ENCODE measurements around the gene GNB1L. TPM values are rescaled to one million over a fixed set of nuclear protein-coding genes. Genes with fewer than 3 reads are reported as not detected.

Gene GNB1L
- total RNA-seq, 1 experiment from 2014 or later = 18.0 TPM

DNA sequence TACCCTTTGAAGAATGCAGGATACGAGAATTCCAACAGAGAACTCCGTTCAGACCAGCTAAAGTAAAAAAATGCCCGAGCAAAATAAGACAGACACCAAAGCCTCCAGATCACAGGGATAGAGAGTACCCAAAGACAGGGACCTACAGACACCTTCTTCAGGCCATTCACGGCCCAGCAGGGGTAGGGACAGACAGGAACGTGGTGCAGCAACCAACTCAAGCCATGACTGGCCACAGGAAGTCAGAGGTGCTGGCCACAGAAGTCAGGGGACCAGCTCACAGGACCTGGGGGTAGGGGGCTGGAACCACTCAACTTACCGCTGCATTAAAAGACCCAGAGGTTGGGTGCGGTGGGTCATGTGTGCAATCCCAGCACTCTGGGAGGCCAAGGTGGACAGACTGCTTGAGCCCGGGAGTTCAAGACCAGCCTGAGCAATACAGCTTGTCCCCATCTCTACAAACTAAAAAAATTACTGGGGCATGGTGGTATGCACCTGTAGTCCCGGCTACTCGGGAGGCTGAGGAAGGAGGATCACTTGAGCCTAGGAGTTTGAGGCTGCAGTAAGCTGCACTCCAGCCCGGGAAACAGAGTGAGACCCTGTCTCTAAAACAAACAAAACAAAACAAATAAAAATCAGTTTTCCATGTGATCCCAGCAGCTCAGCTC lies 47.0 kb upstream of the GNB1L start:
- Mint-ChIP-seq H3K4me1 (peaks cover 11% of the 10 kb centered on the region), H3K27me3 (ENCODE audit: low read depth) (no peaks in the 10 kb centered on the region; the same call in 1 of the 2 replicates), H3K9me3 (no peaks in the 10 kb centered on the region), H3K36me3 (no peaks in the 10 kb centered on the region), H3K4me3 (no peak overlapping the region), H3K27ac (no peak overlapping the region)
- no peak for DNase-seq (ENCODE audit: low spot score)
- CTCF ChIA-PET = interaction anchor here (0.8 to 6.3 kb wide), 5 partner anchors 8 to 171 kb away, joined by 3 to 56 read pairs (median 6); no protein-coding TSS in a partner anchor
- no peak for ATAC-seq
- POLR2A ChIA-PET = no interaction called here
- no peak for TF ChIP-seq JUN (CRISPR knock-in tag; IDR thresholded peaks at IDR 0.05)
- no peak for TF ChIP-seq NFE2L1 (CRISPR knock-in tag; IDR thresholded peaks at IDR 0.05)
- TF ChIP-seq SMAD4 (CRISPR knock-in tag; IDR thresholded peaks at IDR 0.05) = no peak
- TF ChIP-seq PREB (CRISPR knock-in tag; IDR thresholded peaks at IDR 0.05; ENCODE audit: borderline replicate concordance) = no peak
- TF ChIP-seq, protein P1, sequence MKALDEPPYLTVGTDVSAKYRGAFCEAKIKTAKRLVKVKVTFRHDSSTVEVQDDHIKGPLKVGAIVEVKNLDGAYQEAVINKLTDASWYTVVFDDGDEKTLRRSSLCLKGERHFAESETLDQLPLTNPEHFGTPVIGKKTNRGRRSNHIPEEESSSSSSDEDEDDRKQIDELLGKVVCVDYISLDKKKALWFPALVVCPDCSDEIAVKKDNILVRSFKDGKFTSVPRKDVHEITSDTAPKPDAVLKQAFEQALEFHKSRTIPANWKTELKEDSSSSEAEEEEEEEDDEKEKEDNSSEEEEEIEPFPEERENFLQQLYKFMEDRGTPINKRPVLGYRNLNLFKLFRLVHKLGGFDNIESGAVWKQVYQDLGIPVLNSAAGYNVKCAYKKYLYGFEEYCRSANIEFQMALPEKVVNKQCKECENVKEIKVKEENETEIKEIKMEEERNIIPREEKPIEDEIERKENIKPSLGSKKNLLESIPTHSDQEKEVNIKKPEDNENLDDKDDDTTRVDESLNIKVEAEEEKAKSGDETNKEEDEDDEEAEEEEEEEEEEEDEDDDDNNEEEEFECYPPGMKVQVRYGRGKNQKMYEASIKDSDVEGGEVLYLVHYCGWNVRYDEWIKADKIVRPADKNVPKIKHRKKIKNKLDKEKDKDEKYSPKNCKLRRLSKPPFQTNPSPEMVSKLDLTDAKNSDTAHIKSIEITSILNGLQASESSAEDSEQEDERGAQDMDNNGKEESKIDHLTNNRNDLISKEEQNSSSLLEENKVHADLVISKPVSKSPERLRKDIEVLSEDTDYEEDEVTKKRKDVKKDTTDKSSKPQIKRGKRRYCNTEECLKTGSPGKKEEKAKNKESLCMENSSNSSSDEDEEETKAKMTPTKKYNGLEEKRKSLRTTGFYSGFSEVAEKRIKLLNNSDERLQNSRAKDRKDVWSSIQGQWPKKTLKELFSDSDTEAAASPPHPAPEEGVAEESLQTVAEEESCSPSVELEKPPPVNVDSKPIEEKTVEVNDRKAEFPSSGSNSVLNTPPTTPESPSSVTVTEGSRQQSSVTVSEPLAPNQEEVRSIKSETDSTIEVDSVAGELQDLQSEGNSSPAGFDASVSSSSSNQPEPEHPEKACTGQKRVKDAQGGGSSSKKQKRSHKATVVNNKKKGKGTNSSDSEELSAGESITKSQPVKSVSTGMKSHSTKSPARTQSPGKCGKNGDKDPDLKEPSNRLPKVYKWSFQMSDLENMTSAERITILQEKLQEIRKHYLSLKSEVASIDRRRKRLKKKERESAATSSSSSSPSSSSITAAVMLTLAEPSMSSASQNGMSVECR (CRISPR knock-in tag; IDR thresholded peaks at IDR 0.05; ENCODE audit: borderline replicate concordance) = no peak
- no peak for TF ChIP-seq ZNF532 (CRISPR knock-in tag; IDR thresholded peaks at IDR 0.05; ENCODE audit: borderline replicate concordance)
- no peak for TF ChIP-seq ZNF138 (CRISPR knock-in tag; conservative IDR thresholded peaks at IDR 0.05)
- no peak for TF ChIP-seq TEAD4 (CRISPR knock-in tag; IDR thresholded peaks at IDR 0.05)
- TF ChIP-seq FOXJ3 (CRISPR knock-in tag; IDR thresholded peaks at IDR 0.05; ENCODE audit: borderline replicate concordance) = no peak
- TF ChIP-seq, protein P2, sequence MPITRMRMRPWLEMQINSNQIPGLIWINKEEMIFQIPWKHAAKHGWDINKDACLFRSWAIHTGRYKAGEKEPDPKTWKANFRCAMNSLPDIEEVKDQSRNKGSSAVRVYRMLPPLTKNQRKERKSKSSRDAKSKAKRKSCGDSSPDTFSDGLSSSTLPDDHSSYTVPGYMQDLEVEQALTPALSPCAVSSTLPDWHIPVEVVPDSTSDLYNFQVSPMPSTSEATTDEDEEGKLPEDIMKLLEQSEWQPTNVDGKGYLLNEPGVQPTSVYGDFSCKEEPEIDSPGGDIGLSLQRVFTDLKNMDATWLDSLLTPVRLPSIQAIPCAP (CRISPR knock-in tag; IDR thresholded peaks at IDR 0.05) = no peak
- TF ChIP-seq SMAD3 (CRISPR knock-in tag; IDR thresholded peaks at IDR 0.05; ENCODE audit: borderline replicate concordance) = no peak
- TF ChIP-seq ESRRA (CRISPR knock-in tag; IDR thresholded peaks at IDR 0.05; ENCODE audit: borderline replicate concordance) = no peak
- TF ChIP-seq FOXP4 (CRISPR knock-in tag; IDR thresholded peaks at IDR 0.05) = no peak

All from WTC11 (cell line).